Measurements from ENCODE around the gene STK4. TPM values are rescaled to one million over a fixed set of nuclear protein-coding genes. Genes with fewer than 3 reads are reported as not detected.

The STK4 gene
- total and polyA plus RNA-seq, 2 of the 8 experiments (the other 6 are each of a cell fraction or from before 2014, with no cell fraction given): 12.0 to 34.3 TPM

- Histone ChIP-seq H4K8ac (ENCODE audit: extremely low read depth, insufficient read depth, low read length) (no peak overlapping the region), H3K9ac (replicated peaks in 1 of 4; ENCODE audit: extremely low read depth in 1 of 4, low read depth in 3 of 4, low read length in 3 of 4) (peak overlapping the region in 1 of 4 experiments; percentile 42; a peak in 1 of 7 replicates), H2AFZ (ENCODE audit: low read length) (no peak overlapping the region), H2BK20ac (ENCODE audit: low read length) (peak overlapping the region; percentile 29; the same call in 1 of the 2 replicates), H3K23ac (ENCODE audit: insufficient read length) (no peak overlapping the region), H3K23me2 (ENCODE audit: low read depth, low read length) (no peaks in the 10 kb centered on the region), H3K18ac (ENCODE audit: extremely low read depth, low read length) (no peak overlapping the region), H2BK120ac (replicated peaks; ENCODE audit: low read depth, low read length) (peak overlapping the region; percentile 54), H3K27me3 (replicated peaks in 1 of 4; ENCODE audit: control insufficient read depth in 3 of 4, extremely low read depth in 1 of 4, insufficient read depth in 3 of 4, low read length in 3 of 4) (no peaks in the 10 kb centered on the region), H3K4me2 (ENCODE audit: insufficient read depth in 1 of 2, low read depth in 2 of 2, low read length in 2 of 2) (no peak overlapping the region), H4K91ac (replicated peaks; ENCODE audit: insufficient read length, low read length) (no peak overlapping the region), H3K14ac (ENCODE audit: insufficient read length) (no peak overlapping the region), H3K4me1 (replicated peaks in 1 of 4; ENCODE audit: control insufficient read depth in 3 of 4, insufficient read depth in 4 of 4, low read length in 3 of 4) (peaks cover 0 to 4% (median 2%) of the 10 kb centered on the region in 4 experiments; a peak in 4 of 7 replicates), H4K20me1 (replicated peaks in 1 of 2; ENCODE audit: control insufficient read depth in 1 of 2, insufficient read depth in 2 of 2, low read length in 2 of 2) (no peaks in the 10 kb centered on the region), H2BK5ac (ENCODE audit: low read depth, low read length) (peak overlapping the region; percentile 53; the same call in 1 of the 2 replicates), H4K5ac (ENCODE audit: insufficient read length, low read depth, low read length) (peak overlapping the region; percentile 43), H3K9me3 (ENCODE audit: insufficient read depth in 2 of 2, low read depth in 1 of 2, low read length in 1 of 2) (no peaks in the 10 kb centered on the region), H2BK12ac (ENCODE audit: low read depth, low read length) (peak overlapping the region; percentile 56; the same call in 1 of the 2 replicates), H3K27ac (ENCODE audit: low read depth, low read length) (0 out of 2 replicates have a peak overlapping the region, but pooled peaks have one; percentile 57), H3K4ac (replicated peaks; ENCODE audit: insufficient read length, low read depth, low read length) (no peak overlapping the region), H3K79me2 (ENCODE audit: control insufficient read depth in 1 of 2, insufficient read depth in 2 of 2, low read length in 2 of 2) (peaks cover 0 to 2% of the 10 kb centered on the region in 2 experiments; a peak in 1 of 4 replicates), H2BK15ac (ENCODE audit: low read length) (no peak overlapping the region), H3K79me1 (ENCODE audit: low read depth, low read length) (no peaks in the 10 kb centered on the region), H3K4me3 (ENCODE audit: extremely low read depth in 1 of 4, insufficient read depth in 2 of 4, low read depth in 3 of 4, low read length in 4 of 4) (no peak overlapping the region), H3K56ac (replicated peaks; ENCODE audit: insufficient read length, low read depth, low read length) (peak overlapping the region; percentile 46), H2AK5ac (ENCODE audit: low read depth, low read length) (peak overlapping the region; percentile 17; the same call in 1 of the 2 replicates), H3K36me3 (ENCODE audit: control insufficient read depth in 2 of 4, insufficient read depth in 4 of 4, low read length in 3 of 4) (no peaks in the 10 kb centered on the region; a peak in 3 of 8 replicates)
- ChIA-PET CTCF (ENCODE audit: partially characterized antibody) (interaction anchor here (1.0 to 2.1 kb wide), 4 partner anchors 8 to 66 kb away, joined by 3 to 11 read pairs (median 7); no protein-coding TSS in a partner anchor), POLR2A (ENCODE audit: partially characterized antibody) (interaction anchor here (0.6 to 0.7 kb wide), 2 partner anchors 46 to 374 kb away, joined by 3 to 4 read pairs; no protein-coding TSS in a partner anchor)
- 84% methylated on average over 10 of the region's 10 CpGs; no CpG with 5 or more reads in 1 of the 2 experiments for WGBS, 2 experiments (ENCODE audit: extremely low coverage in 1 of 2, insufficient coverage in 1 of 2, insufficient read length in 1 of 2, insufficient replicate concordance in 2 of 2, low coverage in 1 of 2, low lambda C conversion rate in 2 of 2, missing lambda C conversion rate in 1 of 2)
- DNase-seq (ENCODE audit: low read depth in 1 of 2, low spot score in 2 of 2) (no peak), FAIRE-seq (no peak)
- TF ChIP-seq CEBPB (IDR thresholded peaks at IDR 0.05; ENCODE audit: low read depth, low read length) (peak; percentile 65; the same call in 1 of the 2 replicates), SAP30 (IDR thresholded peaks at IDR 0.05; ENCODE audit: insufficient read depth, insufficient replicate concordance, low read length) (no peak)
Observed at GRCh38 chr20:45036044-45036755, 69.9 kb downstream of the STK4 start.

Data from H1 (cell line).